HCT116 (cell line): ENCODE measurements around the gene PRTG. TPM values are rescaled to one million over a fixed set of nuclear protein-coding genes. Genes with fewer than 3 reads are reported as not detected.

Source experiments
- ATAC-seq: fragments of 200-7000 bp; cut with Tn5 transposase; 2 replicates; pipeline ENCODE4 v1.9.1; 2020; ENCODE audit warnings: mild to moderate bottlenecking, moderate library complexity
- BruUV-seq: library from RNA; stranded (reverse); fragments of 400-500 nt; replicated peaks from 2 replicates; lab custom pipeline; 2021; lab: Mats Ljungman, UMichigan
- CTCF ChIA-PET: fragments of 300-600 bp; sonication (Branson Sonifier 250); formaldehyde crosslinking; loops from one replicate; lab custom pipeline; 2021; ENCODE audit warnings: antibody characterized with exemption; lab: Charles Lee
- POLR2A ChIA-PET: fragments of 300-600, 350-600 bp; sonication (Branson Sonifier 250); formaldehyde crosslinking; loops from one replicate; lab custom pipeline; 2021; ENCODE audit warnings: antibody characterized with exemption; lab: Charles Lee
- RAD21 ChIA-PET, 2 experiments: fragments of 300-600 bp; sonication (Branson Sonifier 250); formaldehyde crosslinking; loops; one replicate each; lab custom pipeline; 2023; ENCODE audit warnings: low total read pairs in 2 of 2; ENCODE audit not compliant: uncharacterized antibody in 2 of 2, unreplicated experiment in 2 of 2, low non-redundant PET in 1 of 2; lab: Charles Lee
- DNase-seq: peaks from one replicate; pipeline ENCODE4 v3.0.0-alpha.2; 2010; ENCODE audit warnings: low read depth, low spot score
- H2AFZ ChIP-seq: fragments of 200-600 bp; shearing (Covaris generic), sonication (generic); 2 replicates; pipeline ENCODE4 v1.6.1; 2017; ENCODE audit warnings: low read depth, mixed run types, mixed read lengths, antibody characterized with exemption, low read length; ENCODE audit not compliant: poor library complexity, severe bottlenecking
- H3K27ac ChIP-seq: 2 replicates; pipeline ENCODE4 v1.5.1; 2012; ENCODE audit warnings: low read depth, low read length
- H3K27me3 ChIP-seq: fragments of 200-600 bp; sonication (generic); 2 replicates; pipeline ENCODE4 v1.6.1; 2016; ENCODE audit warnings: mixed run types, low read length, mixed read lengths; ENCODE audit not compliant: insufficient read depth
- H3K36me3 ChIP-seq, 2 experiments: fragments of 200-500 bp in 1 of 2; fragments of 200-600 bp in 1 of 2; sonication (Bioruptor generic) in 1 of 2; sonication (generic) in 1 of 2; 2 replicates each; pipeline versions ENCODE4 v1.5.1 to v1.6.1; 2014 to 2016; ENCODE audit warnings: low read length in 2 of 2, inconsistent platforms in 1 of 2, mixed read lengths in 1 of 2, mixed run types in 1 of 2; ENCODE audit not compliant: insufficient read depth in 2 of 2, control insufficient read depth in 1 of 2
- H3K4me1 ChIP-seq, 2 experiments: fragments of 200-600 bp in 1 of 2; sonication (generic) in 1 of 2; 2 replicates each; pipeline versions ENCODE4 v1.5.1 to v1.6.1; 2012 to 2017; ENCODE audit warnings: low read length in 2 of 2, inconsistent platforms in 1 of 2, mild to moderate bottlenecking in 1 of 2, mixed read lengths in 1 of 2, mixed run types in 1 of 2, moderate library complexity in 1 of 2; ENCODE audit not compliant: insufficient read depth in 2 of 2, control insufficient read depth in 1 of 2
- H3K4me2 ChIP-seq: fragments of 200-600 bp; sonication (generic); 2 replicates; pipeline ENCODE4 v1.6.1; 2017; ENCODE audit warnings: mixed run types, low read length, mixed read lengths
- H3K4me3 ChIP-seq, 2 experiments: fragments of 200-600 bp in 1 of 2; sonication (generic) in 1 of 2; replicated peaks in 1 of 2; 2 replicates each; pipeline ENCODE4 v1.5.1; 2011 to 2016; ENCODE audit warnings: low read length in 2 of 2, control low read depth in 1 of 2, low read depth in 1 of 2, mild to moderate bottlenecking in 1 of 2, mixed read lengths in 1 of 2, mixed run types in 1 of 2
- H3K79me2 ChIP-seq: fragments of 200-600 bp; sonication (generic); 2 replicates; pipeline ENCODE4 v1.6.1; 2017; ENCODE audit warnings: mild to moderate bottlenecking, mixed run types, low read length, moderate library complexity, mixed read lengths; ENCODE audit not compliant: insufficient read depth
- H3K9ac ChIP-seq: fragments of 200-600 bp; sonication (generic); 2 replicates; pipeline ENCODE4 v1.6.1; 2016; ENCODE audit warnings: low read length, mixed read lengths
- H3K9me2 ChIP-seq: fragments of 200-600 bp; sonication (generic), shearing (Covaris generic); 2 replicates; pipeline ENCODE4 v1.6.1; 2017; ENCODE audit warnings: mixed run types, mild to moderate bottlenecking, moderate library complexity; ENCODE audit not compliant: insufficient read depth
- H3K9me3 ChIP-seq, 2 experiments: fragments of 200-500 bp in 1 of 2; fragments of 200-600 bp in 1 of 2; sonication (Bioruptor generic) in 1 of 2; sonication (generic) in 1 of 2; 2 replicates each; pipeline ENCODE4 v1.6.1; 2014 to 2017; ENCODE audit warnings: low read length in 2 of 2, mixed read lengths in 2 of 2, inconsistent platforms in 1 of 2, low read depth in 1 of 2, mild to moderate bottlenecking in 1 of 2, mixed run types in 1 of 2, moderate library complexity in 1 of 2; ENCODE audit not compliant: control insufficient read depth in 1 of 2, insufficient read depth in 1 of 2
- H4K20me1 ChIP-seq: fragments of 200-600 bp; sonication (generic), shearing (Covaris generic); 2 replicates; pipeline ENCODE4 v1.6.1; 2017; ENCODE audit warnings: mixed run types, mild to moderate bottlenecking, moderate library complexity; ENCODE audit not compliant: insufficient read depth
- CEBPB ChIP-seq: IDR thresholded peaks from 2 replicates; pipeline ENCODE4 v1.6.1; 2012; ENCODE audit warnings: low read depth
- ELF1 ChIP-seq: IDR thresholded peaks from 2 replicates; pipeline ENCODE4 v1.6.1; 2012; ENCODE audit warnings: low read depth, borderline replicate concordance
- EZH2 ChIP-seq: fragments of 200-600 bp; sonication (generic); IDR thresholded peaks from 2 replicates; pipeline ENCODE4 v1.6.1; 2017; ENCODE audit warnings: antibody characterized with exemption, mixed run types
- JUND ChIP-seq: IDR thresholded peaks from 2 replicates; pipeline ENCODE4 v1.6.1; 2012
- SIN3A ChIP-seq: IDR thresholded peaks from 2 replicates; pipeline ENCODE4 v1.6.1; 2012; ENCODE audit warnings: low read depth
- SP1 ChIP-seq: IDR thresholded peaks from 2 replicates; pipeline ENCODE4 v1.6.1; 2012; ENCODE audit warnings: low read depth
- SRF ChIP-seq: IDR thresholded peaks from 2 replicates; pipeline ENCODE4 v1.6.1; 2012; ENCODE audit warnings: low read depth
- TCF7L2 ChIP-seq: IDR thresholded peaks from 2 replicates; pipeline ENCODE4 v1.7.0; 2011; ENCODE audit warnings: borderline replicate concordance, inconsistent platforms; ENCODE audit not compliant: insufficient read depth, insufficient read length; ENCODE audit errors: extremely low read depth
- intact Hi-C: fragments of 100-400 bp; cut with micrococcal nuclease; formaldehyde crosslinking; loops from 2 replicates; pipeline ENCODE4 v1.10.0; 2022
- total RNA-seq: library from RNA; stranded (reverse); gene quantifications from one replicate; pipeline ENCODE4 v1.2.1, GENCODE V29; 2021; ENCODE audit not compliant: unreplicated experiment
- TF ChIP-seq, protein P1 (sequence below): IDR thresholded peaks from 2 replicates; pipeline ENCODE4 v1.6.1; 2012
- TF ChIP-seq, protein P2 (sequence below): IDR thresholded peaks from 2 replicates; pipeline ENCODE4 v1.6.1; 2012; ENCODE audit warnings: low read depth
- TF ChIP-seq, protein P3 (sequence below): IDR thresholded peaks from 2 replicates; pipeline ENCODE4 v1.6.1; 2012
- TF ChIP-seq, protein P4 (sequence below): IDR thresholded peaks from 2 replicates; pipeline ENCODE4 v1.6.1; 2011; ENCODE audit warnings: mild to moderate bottlenecking, low read length, moderate library complexity; ENCODE audit not compliant: insufficient replicate concordance; ENCODE audit errors: extremely low read depth

PRTG gene
- total RNA-seq, 1 experiment from 2014 or later = not detected

DNA sequence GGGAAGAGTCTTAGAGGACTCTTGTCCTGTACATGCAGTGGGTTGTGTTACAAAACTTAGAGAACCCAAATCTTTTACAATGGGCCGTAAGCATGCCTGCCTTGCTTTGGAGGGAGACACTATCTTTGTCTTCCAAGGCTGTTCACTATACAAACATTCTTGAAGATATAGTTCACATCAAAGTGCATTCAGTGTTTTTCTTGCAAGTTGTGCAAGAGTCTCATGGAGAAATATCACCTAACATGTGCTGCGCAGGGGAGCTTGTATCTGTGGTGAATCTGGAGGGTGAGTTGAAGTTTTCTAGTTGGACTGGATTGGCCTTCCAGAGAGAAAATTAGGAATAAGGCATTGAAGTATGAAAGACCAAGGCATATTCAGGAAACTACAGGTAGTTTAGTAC, 7.8 kb upstream of the PRTG start:
- POLR2A ChIA-PET = no interaction called here
- RAD21 ChIA-PET = no interaction called here
- ATAC-seq (no peak), DNase-seq (no peak)
- intact Hi-C loops = no loop called here
- no peaks in the 10 kb centered on the region for H4K20me1 ChIP-seq
- no peaks in the 10 kb centered on the region for H3K9me3 ChIP-seq
- no peaks in the 10 kb centered on the region for H3K27me3 ChIP-seq
- no peaks in the 10 kb centered on the region for H3K9me2 ChIP-seq
- H3K36me3 ChIP-seq = no peaks in the 10 kb centered on the region
- CTCF ChIA-PET = no interaction called here
- H2AFZ ChIP-seq = no peak overlapping the region
- no peak overlapping the region for H3K4me2 ChIP-seq
- no peak for TF ChIP-seq CEBPB
- no peak for TF ChIP-seq SRF
- no peak for TF ChIP-seq ELF1
- TF ChIP-seq, protein P1, sequence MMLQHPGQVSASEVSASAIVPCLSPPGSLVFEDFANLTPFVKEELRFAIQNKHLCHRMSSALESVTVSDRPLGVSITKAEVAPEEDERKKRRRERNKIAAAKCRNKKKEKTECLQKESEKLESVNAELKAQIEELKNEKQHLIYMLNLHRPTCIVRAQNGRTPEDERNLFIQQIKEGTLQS = no peak
- H3K27ac ChIP-seq = no peak overlapping the region
- H3K79me2 ChIP-seq = no peaks in the 10 kb centered on the region
- no peaks in the 10 kb centered on the region for H3K4me1 ChIP-seq
- no peak overlapping the region for H3K4me3 ChIP-seq
- H3K9ac ChIP-seq = no peak overlapping the region
- BruUV-seq = no TSS peak

DNA sequence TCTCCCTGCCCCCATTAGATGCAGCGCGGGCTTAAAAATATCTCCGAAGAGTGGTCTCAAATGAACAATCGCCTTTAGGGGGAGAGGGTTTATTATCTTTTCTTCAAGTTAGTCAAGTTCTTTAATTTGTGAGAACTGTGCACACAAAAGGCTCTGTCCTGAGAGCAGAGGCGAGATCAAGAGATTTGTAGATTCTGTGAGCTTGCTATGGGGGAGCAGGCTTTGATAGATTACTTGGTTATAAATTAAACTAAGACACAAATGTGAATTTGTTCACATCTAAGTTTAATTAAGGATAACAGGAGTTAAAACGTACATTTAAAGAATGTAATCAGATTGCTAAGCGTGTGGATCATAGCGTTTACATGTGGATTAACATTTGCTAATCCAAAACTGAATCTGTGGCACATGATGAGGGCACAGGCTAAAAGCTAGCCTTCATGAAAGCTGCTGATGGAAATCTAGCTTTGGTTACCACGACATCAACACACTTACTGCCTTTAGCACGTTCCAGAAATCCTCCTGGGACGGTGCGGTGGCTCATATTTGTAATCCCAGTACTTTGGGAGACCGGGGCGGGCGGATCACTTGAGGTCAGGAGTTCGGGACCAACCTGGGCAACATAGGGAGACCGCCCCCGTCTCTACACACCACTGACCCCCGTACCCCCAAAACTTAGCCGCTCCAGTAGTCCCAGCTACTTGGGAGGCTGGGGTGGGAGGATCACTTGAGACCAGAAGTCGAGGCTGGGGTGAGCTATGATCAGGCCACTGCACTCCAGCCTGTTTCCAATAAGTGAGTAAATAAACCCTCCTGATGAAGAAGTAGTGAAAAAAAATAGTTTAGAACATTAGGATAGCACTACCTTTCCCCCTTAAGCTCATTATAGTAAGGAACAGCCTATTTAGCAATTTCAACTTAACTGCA, 1.0 kb upstream of the PRTG start:
- Histone ChIP-seq H3K4me2 (no peak overlapping the region), H3K4me3 (no peak overlapping the region), H3K27me3 (no peaks in the 10 kb centered on the region), H3K36me3 (no peaks in the 10 kb centered on the region), H3K4me1 (no peaks in the 10 kb centered on the region), H3K9me3 (no peaks in the 10 kb centered on the region), H3K79me2 (no peaks in the 10 kb centered on the region), H2AFZ (no peak overlapping the region), H3K27ac (no peak overlapping the region), H3K9me2 (no peaks in the 10 kb centered on the region), H3K9ac (no peak overlapping the region), H4K20me1 (no peaks in the 10 kb centered on the region)
- no peak for ATAC-seq
- intact Hi-C loops = no loop called here
- POLR2A ChIA-PET = no interaction called here
- CTCF ChIA-PET = interaction anchor here (1.5 kb wide), 1 partner anchor 31 kb away, joined by 4 read pairs; no protein-coding TSS in a partner anchor
- BruUV-seq = no TSS peak
- DNase-seq = no peak
- RAD21 ChIA-PET = no interaction called here
- TF ChIP-seq ELF1 (no peak), CEBPB (no peak), SP1 (no peak), TCF7L2 (no peak), SIN3A (no peak), JUND (no peak), EZH2 (no peak)
- TF ChIP-seq, protein P2, sequence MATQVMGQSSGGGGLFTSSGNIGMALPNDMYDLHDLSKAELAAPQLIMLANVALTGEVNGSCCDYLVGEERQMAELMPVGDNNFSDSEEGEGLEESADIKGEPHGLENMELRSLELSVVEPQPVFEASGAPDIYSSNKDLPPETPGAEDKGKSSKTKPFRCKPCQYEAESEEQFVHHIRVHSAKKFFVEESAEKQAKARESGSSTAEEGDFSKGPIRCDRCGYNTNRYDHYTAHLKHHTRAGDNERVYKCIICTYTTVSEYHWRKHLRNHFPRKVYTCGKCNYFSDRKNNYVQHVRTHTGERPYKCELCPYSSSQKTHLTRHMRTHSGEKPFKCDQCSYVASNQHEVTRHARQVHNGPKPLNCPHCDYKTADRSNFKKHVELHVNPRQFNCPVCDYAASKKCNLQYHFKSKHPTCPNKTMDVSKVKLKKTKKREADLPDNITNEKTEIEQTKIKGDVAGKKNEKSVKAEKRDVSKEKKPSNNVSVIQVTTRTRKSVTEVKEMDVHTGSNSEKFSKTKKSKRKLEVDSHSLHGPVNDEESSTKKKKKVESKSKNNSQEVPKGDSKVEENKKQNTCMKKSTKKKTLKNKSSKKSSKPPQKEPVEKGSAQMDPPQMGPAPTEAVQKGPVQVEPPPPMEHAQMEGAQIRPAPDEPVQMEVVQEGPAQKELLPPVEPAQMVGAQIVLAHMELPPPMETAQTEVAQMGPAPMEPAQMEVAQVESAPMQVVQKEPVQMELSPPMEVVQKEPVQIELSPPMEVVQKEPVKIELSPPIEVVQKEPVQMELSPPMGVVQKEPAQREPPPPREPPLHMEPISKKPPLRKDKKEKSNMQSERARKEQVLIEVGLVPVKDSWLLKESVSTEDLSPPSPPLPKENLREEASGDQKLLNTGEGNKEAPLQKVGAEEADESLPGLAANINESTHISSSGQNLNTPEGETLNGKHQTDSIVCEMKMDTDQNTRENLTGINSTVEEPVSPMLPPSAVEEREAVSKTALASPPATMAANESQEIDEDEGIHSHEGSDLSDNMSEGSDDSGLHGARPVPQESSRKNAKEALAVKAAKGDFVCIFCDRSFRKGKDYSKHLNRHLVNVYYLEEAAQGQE = no peak
- TF ChIP-seq, protein P3, sequence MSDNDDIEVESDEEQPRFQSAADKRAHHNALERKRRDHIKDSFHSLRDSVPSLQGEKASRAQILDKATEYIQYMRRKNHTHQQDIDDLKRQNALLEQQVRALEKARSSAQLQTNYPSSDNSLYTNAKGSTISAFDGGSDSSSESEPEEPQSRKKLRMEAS = no peak
- TF ChIP-seq, protein P4, sequence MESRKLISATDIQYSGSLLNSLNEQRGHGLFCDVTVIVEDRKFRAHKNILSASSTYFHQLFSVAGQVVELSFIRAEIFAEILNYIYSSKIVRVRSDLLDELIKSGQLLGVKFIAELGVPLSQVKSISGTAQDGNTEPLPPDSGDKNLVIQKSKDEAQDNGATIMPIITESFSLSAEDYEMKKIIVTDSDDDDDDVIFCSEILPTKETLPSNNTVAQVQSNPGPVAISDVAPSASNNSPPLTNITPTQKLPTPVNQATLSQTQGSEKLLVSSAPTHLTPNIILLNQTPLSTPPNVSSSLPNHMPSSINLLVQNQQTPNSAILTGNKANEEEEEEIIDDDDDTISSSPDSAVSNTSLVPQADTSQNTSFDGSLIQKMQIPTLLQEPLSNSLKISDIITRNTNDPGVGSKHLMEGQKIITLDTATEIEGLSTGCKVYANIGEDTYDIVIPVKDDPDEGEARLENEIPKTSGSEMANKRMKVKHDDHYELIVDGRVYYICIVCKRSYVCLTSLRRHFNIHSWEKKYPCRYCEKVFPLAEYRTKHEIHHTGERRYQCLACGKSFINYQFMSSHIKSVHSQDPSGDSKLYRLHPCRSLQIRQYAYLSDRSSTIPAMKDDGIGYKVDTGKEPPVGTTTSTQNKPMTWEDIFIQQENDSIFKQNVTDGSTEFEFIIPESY = no peak
- TF ChIP-seq, protein P1 = no peak
